ENCODE results near the gene SEH1L. TPM values are rescaled to one million over a fixed set of nuclear protein-coding genes. Genes with fewer than 3 reads are reported as not detected.
"Not testable (repeated sequence)": the region's sequence is repeated elsewhere in the genome, so short reads cannot be mapped to it uniquely, and the experiment has no call there.

SEH1L gene
- total RNA-seq, 1 donor from 2014 or later, result 47.6 TPM

DNA sequence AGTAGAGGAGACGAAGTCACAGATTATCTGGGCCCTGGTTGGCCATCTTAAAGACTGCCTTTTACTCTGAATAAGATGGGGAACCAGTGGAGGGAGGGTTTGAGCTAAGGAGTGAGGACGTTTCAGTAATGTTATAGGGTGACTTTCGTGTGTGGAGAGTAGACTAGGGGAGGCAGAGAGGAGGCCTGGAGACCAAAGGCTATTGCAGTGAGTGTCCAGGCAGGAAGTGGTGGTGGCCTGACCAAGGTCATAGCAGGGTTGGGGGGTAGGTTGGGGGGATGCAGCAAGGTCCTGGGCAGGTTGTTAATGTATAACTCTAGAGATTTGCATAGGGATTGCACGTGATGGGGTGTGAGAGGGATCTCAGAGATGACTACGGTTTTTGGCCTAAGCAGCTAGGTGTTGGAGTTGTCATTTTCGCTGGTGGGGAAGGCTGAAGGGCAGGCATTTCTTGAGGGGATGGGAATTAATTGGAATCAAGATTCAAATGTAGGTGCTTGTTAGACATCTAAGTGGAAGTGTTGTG, 48.2 kb downstream of the SEH1L start:
- no peak for DNase-seq (ENCODE audit: low read depth in 2 of 2)

DNA sequence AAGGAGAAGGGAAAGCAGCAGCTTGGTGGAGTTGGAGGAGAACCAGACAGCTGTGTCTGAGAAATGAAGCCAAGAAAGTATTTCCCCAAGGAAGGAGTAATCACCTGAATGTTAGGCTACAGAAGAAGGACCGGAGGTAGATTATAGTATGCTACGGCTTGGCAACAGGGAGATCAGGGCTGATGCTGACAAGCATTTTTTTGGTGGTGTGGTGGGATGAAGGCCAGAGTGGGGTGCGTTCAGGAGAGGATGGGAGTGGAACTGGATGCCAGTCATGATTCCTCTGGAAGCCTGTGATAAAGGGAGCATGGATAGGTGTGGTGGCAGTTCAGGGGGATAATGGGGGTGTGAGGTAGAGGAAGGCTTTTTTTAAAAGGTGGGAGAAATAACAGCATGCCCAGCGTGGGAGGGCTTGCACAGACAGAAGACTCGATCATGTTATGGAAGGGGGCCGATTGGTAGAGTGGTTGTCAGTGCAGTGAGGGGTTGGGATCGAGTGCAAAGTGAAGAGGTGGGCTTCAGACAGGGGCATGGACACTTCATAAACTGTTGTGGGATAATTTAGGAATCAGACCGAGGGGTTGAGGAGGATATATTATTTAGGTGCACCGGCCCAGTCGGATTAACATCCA, 49.0 kb downstream of the SEH1L start:
- DNase-seq (ENCODE audit: low read depth in 2 of 2), result no peak

DNA sequence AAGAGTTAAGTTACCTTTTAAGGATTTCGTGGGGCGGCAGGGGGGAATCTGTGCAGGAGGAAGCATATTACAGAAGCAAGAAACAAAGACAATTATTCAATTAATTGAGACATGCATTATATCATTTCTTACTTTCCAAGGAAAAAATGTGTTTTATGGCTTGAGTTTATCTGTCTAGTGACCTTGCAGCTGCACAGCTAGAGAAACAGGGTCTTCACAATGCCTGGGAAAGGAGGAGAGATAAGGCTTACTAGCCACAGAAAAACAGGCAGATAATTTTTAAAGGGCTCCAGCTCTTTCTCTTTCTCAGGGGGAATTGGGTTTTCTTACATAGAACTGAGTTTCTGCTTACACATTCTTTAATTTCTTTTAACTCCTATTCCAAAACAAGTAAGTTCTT, 49.5 kb downstream of the SEH1L start:
- DNase-seq (ENCODE audit: low read depth in 2 of 2), result not testable (repeated sequence)

DNA sequence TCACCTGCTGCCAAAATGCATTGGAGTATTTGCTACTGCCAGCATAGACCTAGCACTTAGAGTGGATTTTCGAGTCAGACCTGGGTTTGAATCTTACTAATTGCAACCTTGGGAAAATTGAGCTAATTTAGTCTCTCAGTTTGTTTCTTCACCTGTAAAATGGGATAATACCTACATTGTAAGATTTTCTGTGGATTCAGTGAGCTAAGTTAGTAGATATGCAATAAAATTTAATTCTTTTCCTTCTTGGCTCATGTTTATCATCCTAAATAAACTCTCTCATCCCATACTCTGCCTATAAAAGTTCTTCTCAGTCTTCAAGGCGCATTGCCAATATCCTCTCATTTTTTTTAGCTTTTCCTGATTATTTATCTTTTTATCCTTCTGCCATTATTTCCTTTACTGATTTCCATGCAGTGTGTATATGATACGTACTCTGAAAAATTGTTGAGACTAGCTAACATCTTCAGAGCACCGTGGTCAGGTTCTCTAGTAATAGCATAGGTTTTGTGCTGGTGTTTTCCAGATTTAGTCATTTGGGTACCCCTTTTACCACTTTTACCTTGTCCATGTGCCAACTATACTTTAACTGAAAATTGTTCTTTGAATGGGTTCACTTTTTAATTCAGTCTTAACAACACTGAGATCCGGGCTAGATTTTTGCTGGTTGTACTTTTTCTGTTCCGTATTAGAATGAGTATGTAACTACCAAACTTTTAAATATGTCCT, 50.7 kb downstream of the SEH1L start:
- no peak for DNase-seq (ENCODE audit: low read depth in 2 of 2)

DNA sequence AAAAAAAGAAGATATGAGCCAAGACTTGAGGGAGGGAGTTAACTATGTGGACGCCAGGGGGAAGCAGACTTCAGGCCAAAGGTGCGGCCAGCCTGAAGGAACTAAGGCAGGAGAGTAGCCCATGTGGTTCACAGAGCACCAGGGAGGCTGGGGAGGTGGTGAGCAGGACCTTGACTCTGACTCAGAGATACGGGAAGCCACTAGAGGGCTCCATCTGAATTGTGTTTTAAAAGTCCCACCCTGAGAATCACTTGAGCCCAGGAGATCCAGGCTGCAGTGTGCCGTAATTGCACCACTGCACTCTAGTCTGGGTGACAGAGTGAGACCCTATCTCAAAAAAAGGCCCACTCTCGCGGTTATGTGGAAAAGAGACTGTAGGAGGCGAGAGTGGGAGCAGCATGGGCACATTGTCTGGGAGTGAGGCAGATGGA, 55.7 kb downstream of the SEH1L start:
- DNase-seq (ENCODE audit: low read depth in 2 of 2), result peak; percentile 61 to 76

DNA sequence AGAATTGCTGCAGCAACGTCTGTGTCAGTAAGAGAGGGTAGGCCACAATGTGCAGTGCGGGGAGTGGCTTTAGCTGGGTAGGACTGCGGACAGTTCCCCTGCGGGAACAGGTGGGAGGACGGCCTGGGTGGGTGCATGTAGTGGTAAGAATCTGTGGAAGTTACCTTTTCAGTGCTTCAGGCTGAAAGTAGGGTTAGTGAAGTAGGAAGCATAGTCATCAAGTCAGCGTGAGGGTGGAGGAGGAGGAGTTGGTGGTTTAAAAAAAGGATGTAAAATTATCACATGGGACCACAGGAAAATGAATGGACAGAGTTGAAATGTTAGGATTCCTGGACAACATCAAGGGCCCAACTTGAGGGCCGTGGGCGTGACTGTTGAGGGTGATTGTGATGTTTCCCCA, 56.6 kb downstream of the SEH1L start:
- DNase-seq (ENCODE audit: low read depth in 2 of 2), result no peak

DNA sequence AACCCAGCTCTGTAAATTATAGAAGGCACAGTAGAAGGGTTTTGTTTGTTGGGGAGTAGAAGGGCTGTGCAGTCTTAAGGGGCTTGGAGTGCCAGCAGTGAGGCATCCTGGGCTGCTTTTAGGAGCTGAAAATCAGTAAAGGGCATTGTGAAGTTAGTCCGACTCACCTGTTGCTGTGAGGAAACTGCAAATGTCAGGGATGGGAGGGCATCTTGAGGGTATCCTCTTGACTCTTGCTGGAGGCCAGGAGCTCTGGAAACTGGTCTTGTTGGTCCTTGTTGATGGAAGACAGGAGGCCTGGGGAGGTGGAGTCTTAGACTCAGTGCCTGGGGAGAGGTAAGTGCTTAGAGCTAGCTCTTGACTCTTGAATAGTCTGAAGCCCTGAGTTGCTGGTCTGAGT, 57.5 kb downstream of the SEH1L start:
- DNase-seq (ENCODE audit: low read depth in 2 of 2), result no peak

DNA sequence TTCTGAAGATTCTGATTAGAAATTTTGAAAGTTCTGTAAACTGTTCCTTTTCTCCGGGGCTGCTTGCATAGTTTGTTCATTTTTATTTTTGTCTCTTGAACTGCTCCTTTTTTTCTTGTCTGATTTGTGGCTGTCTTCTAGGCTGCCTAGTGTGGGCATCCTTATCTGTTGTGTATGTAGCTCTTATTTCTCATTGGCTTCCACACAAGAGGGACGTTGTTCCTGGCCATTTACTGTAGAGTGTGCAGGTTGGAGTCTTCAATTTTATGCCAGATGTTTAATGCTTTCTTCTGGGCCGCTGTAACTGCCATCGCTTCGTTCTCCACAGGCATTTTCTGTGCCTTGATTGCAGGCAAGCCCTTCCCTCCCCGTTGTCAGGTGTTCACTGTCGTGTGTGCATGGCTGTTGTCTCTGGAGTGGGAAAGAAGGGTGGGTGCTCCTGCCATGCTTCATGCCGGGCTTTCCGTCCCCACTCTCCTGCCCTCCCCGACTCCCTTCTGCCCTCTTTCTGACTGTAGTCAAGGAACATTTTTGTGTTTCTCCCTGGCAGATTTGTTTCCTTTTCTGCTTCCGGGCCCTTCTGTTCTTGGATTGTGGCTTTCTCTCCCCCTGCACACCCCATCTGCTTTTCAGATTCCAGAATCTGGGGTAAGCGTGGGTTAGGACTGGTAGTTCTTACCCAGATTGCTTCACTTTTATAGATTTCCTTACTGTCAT, 58.9 kb downstream of the SEH1L start:
- DNase-seq (ENCODE audit: low read depth in 2 of 2), result no peak

DNA sequence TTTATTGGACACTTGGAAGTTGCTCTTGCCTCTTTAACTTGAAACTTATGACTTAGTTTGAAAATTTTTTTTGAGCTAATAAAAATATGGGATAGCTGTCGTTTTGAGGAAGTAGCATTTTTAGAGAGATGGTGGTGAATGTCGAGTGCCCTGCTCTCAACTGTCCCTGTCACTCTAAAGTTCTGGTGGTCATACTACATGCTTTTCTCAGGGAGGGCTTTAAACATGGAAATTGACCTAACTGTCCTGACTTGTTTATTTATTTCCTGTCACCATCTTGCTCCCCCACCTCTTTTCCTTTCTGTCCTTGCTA, 59.4 kb downstream of the SEH1L start:
- no peak for DNase-seq (ENCODE audit: low read depth in 2 of 2)

DNA sequence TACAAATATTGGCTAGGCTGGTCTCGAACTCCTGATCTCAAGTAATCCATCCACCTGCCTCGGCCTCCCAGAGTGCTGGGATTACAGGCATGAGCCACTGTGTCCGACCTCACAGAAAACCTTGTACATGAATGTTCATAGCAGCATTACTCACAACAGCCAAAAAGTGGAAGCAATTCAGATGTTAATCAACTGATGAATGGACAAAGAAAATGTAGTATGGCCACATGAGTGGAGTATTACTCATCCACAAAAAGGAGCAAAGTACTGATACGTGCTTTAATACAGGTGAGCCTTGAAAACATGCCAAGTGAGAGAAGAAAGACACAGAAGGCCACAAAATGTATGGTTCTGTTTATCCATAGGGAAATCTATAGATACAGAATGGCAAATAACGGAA, 63.9 kb downstream of the SEH1L start:
- no peak for DNase-seq (ENCODE audit: low read depth in 2 of 2)

DNA sequence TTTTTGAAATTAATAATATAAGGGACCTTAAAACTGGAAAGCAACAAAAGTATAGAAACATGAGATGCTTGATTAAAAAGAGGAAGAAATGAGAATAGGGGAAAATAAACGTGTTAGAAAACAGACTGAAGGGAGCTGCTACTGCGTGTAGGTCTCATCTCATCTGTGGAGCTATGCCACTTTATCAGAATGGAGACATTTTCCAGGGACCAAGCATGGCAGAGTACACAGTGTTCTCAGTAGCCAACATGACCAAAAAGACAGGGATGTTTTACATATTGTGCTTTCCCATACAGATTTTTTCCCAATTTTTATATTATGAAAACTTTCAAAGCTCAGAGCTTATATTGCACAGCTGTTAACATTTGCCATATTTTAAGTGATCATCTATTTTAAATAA, 66.4 kb downstream of the SEH1L start:
- DNase-seq (ENCODE audit: low read depth in 2 of 2), result no peak

DNA sequence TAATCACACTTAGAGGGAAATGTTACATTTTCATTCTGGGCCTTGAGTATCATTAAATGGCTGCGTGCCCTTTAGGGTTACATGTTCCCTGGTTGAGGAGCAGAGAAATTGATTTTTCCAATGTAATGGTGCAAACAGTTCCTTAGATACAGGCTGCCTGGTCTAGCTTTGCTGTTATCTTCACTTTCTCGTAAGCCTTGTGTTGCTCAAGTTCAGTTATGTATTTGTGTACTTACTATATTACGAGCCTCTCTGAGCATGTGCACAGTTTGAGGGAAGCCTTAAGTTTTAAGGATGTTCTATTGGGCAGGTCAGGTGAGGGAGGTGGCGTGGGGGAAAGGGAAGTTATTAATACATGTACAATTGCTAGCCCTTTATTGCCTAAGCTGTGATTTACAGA, 67.0 kb downstream of the SEH1L start:
- no peak for DNase-seq (ENCODE audit: low read depth in 2 of 2)

DNA sequence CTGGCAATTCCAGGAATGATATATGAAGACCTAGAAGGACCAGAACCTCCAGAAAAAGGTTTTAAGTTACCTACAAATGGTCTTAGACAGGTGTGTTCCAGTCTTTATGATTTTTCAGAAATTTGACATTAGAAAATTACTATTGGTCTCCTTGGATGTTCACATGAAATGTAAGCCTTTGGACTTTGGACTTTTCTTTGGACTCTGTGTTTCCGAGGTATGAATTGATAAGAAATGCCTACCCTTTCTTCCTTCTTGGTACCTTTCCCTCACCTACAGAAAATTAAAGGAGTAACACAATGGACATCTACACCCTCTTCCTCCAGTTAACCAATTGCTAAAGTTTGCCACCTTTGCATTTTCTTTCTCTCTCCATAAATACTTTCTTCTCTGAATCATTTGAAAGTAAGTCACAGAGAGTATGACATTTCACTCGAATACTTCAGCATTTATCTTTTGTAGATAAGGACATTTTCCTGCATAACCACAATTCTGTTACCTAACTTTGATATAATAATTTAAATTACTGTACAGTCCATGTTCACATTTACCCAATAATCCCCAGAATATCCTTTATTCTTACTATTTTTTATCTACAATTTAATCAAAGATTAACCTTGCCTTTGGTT, 69.5 kb downstream of the SEH1L start:
- no peak for DNase-seq (ENCODE audit: low read depth in 2 of 2)

DNA sequence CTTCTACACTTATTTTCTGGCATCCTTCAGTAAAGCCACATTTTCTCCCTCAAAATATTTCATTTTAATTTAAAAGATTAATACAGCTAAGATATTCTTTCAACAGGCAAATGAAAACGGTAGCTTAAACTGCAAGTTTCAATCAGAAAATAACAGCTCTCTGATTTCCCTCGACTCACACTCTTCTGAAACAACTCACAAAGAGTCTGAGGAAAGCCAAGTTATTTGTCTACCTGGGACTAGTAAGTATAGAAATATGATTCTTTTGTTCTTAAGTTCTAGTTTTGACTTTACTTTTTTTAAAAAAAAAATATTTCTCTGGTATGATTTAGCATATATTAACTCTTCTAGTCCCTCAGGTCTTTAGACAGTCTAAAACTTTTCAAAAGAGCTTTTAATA, 70.6 kb downstream of the SEH1L start:
- DNase-seq (ENCODE audit: low read depth in 2 of 2), result no peak

DNA sequence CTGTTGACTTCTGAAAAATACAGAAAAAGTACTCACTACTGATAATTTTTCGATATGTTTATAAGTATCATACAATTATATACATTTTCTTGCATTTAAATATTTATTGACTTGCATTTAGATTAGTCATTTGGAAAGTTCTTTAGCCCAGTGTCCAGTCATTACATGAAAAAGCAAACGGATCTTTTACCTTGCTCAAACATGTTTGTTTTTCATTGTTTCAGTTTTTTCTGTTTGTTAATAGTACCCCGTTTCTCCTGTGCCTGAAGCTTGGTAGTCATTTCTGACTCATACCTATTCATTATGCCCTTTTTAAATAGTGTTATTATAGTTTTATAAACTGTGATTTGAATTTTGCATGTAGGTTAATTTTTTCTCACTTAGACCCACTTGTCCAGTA, 71.5 kb downstream of the SEH1L start:
- DNase-seq (ENCODE audit: low read depth in 2 of 2), result peak; percentile 25 to 56

DNA sequence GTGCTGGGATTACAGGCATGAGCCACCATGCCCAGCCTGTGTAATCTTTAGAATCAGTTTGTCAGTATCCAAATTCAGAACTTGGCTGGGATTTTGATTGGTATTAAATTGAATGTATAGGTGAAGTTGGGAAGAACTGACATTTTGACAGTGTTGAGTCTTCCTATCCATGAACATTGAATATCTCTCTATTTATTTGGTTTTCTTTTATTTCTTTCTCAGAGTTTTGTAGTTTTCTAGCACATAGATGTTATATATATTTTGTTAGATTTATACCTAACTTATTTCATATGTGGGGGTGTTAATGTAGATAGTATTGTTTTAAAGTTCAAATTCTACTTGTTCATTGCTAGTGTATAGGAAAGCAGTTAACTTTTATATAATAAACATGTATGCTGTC, 74.8 kb downstream of the SEH1L start:
- no peak for DNase-seq (ENCODE audit: low read depth in 2 of 2)

DNA sequence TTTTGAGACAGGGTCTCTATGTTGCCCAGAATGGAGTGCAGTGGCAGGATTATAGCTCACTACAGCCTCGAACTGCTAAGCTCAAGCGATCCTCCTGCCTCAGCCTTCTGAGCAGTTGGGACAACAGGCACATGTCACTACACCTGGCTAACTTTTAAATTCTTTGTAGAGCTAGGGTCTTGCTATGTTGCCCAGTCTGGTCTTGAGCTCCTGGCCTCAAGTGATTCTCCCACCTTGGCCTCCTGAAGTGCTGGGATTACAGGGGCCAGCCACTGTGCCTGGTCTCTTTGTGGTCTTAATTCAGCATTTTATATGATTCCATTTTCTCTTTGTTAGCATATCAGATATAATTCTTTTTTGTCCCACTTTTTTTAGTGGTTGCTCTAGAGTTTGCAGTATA, 77.4 kb downstream of the SEH1L start:
- no peak for DNase-seq (ENCODE audit: low read depth in 2 of 2)

DNA sequence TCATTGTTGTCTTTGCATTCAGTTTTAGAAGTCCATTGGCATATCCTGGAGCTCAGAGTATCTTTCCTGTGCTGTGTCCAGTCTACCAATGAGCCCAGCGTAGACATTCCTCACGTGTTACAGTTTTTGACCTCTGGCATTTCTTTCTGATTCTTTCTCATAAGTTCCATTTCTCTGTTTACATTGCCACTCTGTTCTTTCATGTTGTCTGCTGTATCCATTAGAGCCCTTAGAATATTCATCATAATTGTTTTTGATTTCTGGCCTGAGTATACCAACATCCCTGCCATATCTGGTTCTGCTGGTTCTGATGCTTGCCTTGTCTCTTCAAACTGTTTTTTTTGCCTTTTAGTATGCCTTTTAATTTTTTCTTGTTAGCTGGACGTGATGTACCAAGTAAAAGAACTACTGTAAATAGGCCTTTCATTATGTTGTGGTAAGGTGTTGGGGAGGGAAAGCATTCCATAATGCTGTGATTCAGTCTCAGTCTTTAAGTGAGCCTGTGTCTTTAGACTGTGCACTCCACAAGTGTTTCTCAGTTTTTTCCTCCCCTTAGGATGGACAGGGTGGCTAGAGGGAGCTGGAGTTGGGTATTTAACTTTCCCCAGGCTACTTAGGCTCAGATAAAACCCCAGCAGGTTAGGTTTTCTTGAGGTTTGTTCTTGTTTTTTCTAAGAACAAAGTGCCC, 78.9 kb downstream of the SEH1L start:
- DNase-seq (ENCODE audit: low read depth in 2 of 2), result peak; percentile 15 to 70

DNA sequence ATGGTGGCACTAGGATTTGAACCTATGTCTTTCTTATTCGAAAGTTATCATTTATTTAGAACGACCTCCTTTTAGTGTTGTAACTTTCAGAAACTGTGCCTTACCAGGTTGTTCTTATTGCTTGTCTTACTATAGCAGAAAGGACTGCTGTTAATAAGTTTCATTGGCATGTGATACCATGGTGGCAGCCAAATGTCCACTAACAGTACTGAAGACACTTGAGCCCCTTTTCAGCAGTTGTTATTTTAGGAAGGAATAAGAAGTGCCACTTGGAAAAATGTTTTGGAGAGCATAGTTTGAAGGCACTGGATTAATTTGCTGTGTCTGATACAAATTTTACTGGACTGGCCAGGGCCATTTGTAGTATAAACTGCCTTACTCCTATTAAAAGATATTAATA, 81.1 kb downstream of the SEH1L start:
- no peak for DNase-seq (ENCODE audit: low read depth in 2 of 2)

DNA sequence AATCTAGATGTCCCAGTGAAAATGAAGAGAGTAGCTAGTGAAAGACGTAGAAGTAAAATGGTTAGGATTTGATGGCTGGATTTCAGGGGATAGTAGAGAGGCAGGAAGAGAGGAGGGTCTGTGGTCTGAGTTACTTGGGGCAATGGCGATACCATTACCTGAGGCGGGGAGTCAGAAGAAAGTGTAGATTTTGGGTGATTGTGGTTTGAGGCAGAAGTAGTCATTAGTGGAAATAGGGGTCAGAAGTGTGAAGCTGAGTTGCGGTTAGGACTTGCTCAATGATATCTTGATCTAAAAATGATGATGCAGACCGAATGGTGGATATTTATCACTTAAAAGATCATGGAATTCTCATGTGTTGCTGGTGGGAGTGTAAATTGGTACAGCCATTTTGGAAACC, 84.4 kb downstream of the SEH1L start:
- no peak for DNase-seq (ENCODE audit: low read depth in 2 of 2)

DNA sequence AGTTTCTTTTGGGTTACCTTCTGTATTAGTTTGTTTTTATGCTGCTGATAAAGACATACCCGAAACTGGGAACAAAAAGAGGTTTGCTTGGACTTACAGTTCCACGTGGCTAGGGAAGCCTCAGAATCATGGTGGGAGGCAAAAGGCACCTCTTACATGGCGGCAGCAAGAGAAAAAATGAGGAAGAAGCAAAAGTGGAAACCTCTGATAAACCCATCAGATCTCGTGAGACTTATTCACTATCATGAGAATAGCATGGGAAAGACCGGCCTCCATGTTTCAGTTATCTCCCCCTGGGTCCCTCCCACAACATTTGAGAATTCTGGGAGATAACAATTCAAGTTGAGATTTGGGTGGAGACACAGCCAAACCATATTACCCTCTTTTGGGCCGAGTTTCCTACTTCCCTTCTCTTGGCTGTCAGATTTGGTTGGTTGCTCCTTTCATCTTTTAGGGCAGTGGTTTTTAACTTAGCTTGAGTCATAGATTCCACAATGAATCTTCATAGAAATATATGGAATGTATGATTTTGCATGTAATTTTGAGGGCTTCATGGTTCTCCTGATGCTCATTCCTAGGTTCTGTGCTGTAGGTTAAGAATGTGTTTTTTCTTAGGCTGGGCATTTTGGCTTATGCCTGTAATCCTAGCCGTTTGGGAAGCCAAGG, 87.6 kb downstream of the SEH1L start:
- no peak for DNase-seq (ENCODE audit: low read depth in 2 of 2)

All from lung microvascular endothelial cell (primary cell).